Stimulated activated CD8-positive, alpha-beta memory T cell treated with anti-CD3 and anti-CD28 coated beads, Interleukin-4, amount 100 ng/mL, for 24 hours (primary cell): ENCODE results near the gene EEFSEC.

ENCODE experiments used
- DNase-seq: peaks from one replicate; pipeline ENCODE4 v3.0.0-alpha.2; 2020; ENCODE audit warnings: low read depth

Gene EEFSEC

GRCh38 chr3:128317698-128318231 is 164.5 kb downstream of the EEFSEC start:
- no peak for DNase-seq

- no peak for DNase-seq
These were observed 165.1 kb downstream of the EEFSEC start for GRCh38 chr3:128318275-128318941.

- no peak for DNase-seq
These were observed 165.8 kb downstream of the EEFSEC start for GRCh38 chr3:128319107-128319506.

- DNase-seq: no peak
These were observed 166.5 kb downstream of the EEFSEC start for GRCh38 chr3:128319741-128320141.

- DNase-seq: no peak
These were observed 167.5 kb downstream of the EEFSEC start for GRCh38 chr3:128320551-128321340.

GRCh38 chr3:128321418-128321817 is 168.1 kb downstream of the EEFSEC start:
- no peak for DNase-seq

GRCh38 chr3:128322030-128323022 is 169.0 kb downstream of the EEFSEC start:
- no peak for DNase-seq

GRCh38 chr3:128323206-128324081 is 170.2 kb downstream of the EEFSEC start:
- no peak for DNase-seq

- no peak for DNase-seq
These were observed 171.8 kb downstream of the EEFSEC start for GRCh38 chr3:128324911-128325592.

GRCh38 chr3:128326051-128326823 is 173.0 kb downstream of the EEFSEC start:
- no peak for DNase-seq

GRCh38 chr3:128327606-128328031 is 174.3 kb downstream of the EEFSEC start:
- no peak for DNase-seq

- DNase-seq: no peak
These were observed 175.5 kb downstream of the EEFSEC start for GRCh38 chr3:128328546-128329458.

GRCh38 chr3:128329491-128330213 is 176.4 kb downstream of the EEFSEC start:
- DNase-seq: no peak

- DNase-seq: no peak
These were observed 177.0 kb downstream of the EEFSEC start for GRCh38 chr3:128330214-128330842.

- no peak for DNase-seq
These were observed 180.9 kb downstream of the EEFSEC start for GRCh38 chr3:128334086-128334645.

- DNase-seq: no peak
These were observed 181.5 kb downstream of the EEFSEC start for GRCh38 chr3:128334766-128335165.
